ENCODE measurements around the gene SLC16A7.
"Not testable (repeated sequence)": the region's sequence is repeated elsewhere in the genome, so short reads cannot be mapped to it uniquely, and the experiment has no call there.

The SLC16A7 gene

GRCh38 chr12:59736359-59736758 lies 140.5 kb downstream of the SLC16A7 start:
- Histone ChIP-seq H3K36me3 (ENCODE audit: insufficient read depth, low read length) (no peaks in the 10 kb centered on the region), H3K4me1 (ENCODE audit: insufficient read depth, low read length) (no peaks in the 10 kb centered on the region), H3K9me3 (ENCODE audit: low read length) (no peaks in the 10 kb centered on the region), H3K27me3 (ENCODE audit: insufficient read depth, low read length) (no peaks in the 10 kb centered on the region), H2AFZ (ENCODE audit: low read depth, low read length) (no peak overlapping the region), H3K4me3 (ENCODE audit: low read length) (no peak overlapping the region)

- no peak overlapping the region for H2AFZ ChIP-seq (ENCODE audit: low read depth, low read length)
- no peaks in the 10 kb centered on the region for H3K4me1 ChIP-seq (ENCODE audit: insufficient read depth, low read length)
- H3K27me3 ChIP-seq (ENCODE audit: insufficient read depth, low read length), result no peaks in the 10 kb centered on the region
- H3K9me3 ChIP-seq (ENCODE audit: low read length), result no peaks in the 10 kb centered on the region
- H3K36me3 ChIP-seq (ENCODE audit: insufficient read depth, low read length), result no peaks in the 10 kb centered on the region
- no peak overlapping the region for H3K4me3 ChIP-seq (ENCODE audit: low read length)
Observed at GRCh38 chr12:59736786-59737185, 141.0 kb downstream of the SLC16A7 start.

GRCh38 chr12:59737725-59738463 lies 142.1 kb downstream of the SLC16A7 start:
- H3K4me3 ChIP-seq (ENCODE audit: low read length), result no peak overlapping the region

GRCh38 chr12:59742841-59743240 lies 147.0 kb downstream of the SLC16A7 start:
- H3K36me3 ChIP-seq (ENCODE audit: insufficient read depth, low read length), result no peaks in the 10 kb centered on the region
- H3K9me3 ChIP-seq (ENCODE audit: low read length), result no peaks in the 10 kb centered on the region
- no peak overlapping the region for H3K4me3 ChIP-seq (ENCODE audit: low read length)
- no peaks in the 10 kb centered on the region for H3K4me1 ChIP-seq (ENCODE audit: insufficient read depth, low read length)
- H2AFZ ChIP-seq (ENCODE audit: low read depth, low read length), result no peak overlapping the region
- no peaks in the 10 kb centered on the region for H3K27me3 ChIP-seq (ENCODE audit: insufficient read depth, low read length)

More at GRCh38 chr12:59737725-59738463, 142.1 kb downstream of the SLC16A7 start:
- Histone ChIP-seq H3K9me3 (ENCODE audit: low read length) (no peaks in the 10 kb centered on the region), H3K27me3 (ENCODE audit: insufficient read depth, low read length) (no peaks in the 10 kb centered on the region), H3K4me1 (ENCODE audit: insufficient read depth, low read length) (no peaks in the 10 kb centered on the region), H2AFZ (ENCODE audit: low read depth, low read length) (no peak overlapping the region), H3K36me3 (ENCODE audit: insufficient read depth, low read length) (no peaks in the 10 kb centered on the region)

GRCh38 chr12:59744564-59744963 lies 148.7 kb downstream of the SLC16A7 start:
- Histone ChIP-seq H2AFZ (ENCODE audit: low read depth, low read length) (no peak overlapping the region), H3K4me3 (ENCODE audit: low read length) (no peak overlapping the region), H3K4me1 (ENCODE audit: insufficient read depth, low read length) (no peaks in the 10 kb centered on the region), H3K27me3 (ENCODE audit: insufficient read depth, low read length) (no peaks in the 10 kb centered on the region), H3K36me3 (ENCODE audit: insufficient read depth, low read length) (no peaks in the 10 kb centered on the region), H3K9me3 (ENCODE audit: low read length) (no peaks in the 10 kb centered on the region)

GRCh38 chr12:59751091-59751490 lies 155.3 kb downstream of the SLC16A7 start:
- H3K9me3 ChIP-seq (ENCODE audit: low read length); H3K36me3 ChIP-seq (ENCODE audit: insufficient read depth, low read length); H3K4me3 ChIP-seq (ENCODE audit: low read length); H3K27me3 ChIP-seq (ENCODE audit: insufficient read depth, low read length); H2AFZ ChIP-seq (ENCODE audit: low read depth, low read length); H3K4me1 ChIP-seq (ENCODE audit: insufficient read depth, low read length): not testable (repeated sequence)

- no peaks in the 10 kb centered on the region for H3K27me3 ChIP-seq (ENCODE audit: insufficient read depth, low read length)
- no peaks in the 10 kb centered on the region for H3K4me1 ChIP-seq (ENCODE audit: insufficient read depth, low read length)
Observed at GRCh38 chr12:59761542-59761941, 165.7 kb downstream of the SLC16A7 start.

GRCh38 chr12:59763835-59764234 lies 168.0 kb downstream of the SLC16A7 start:
- Histone ChIP-seq H3K4me1 (ENCODE audit: insufficient read depth, low read length) (no peaks in the 10 kb centered on the region), H2AFZ (ENCODE audit: low read depth, low read length) (no peak overlapping the region), H3K27me3 (ENCODE audit: insufficient read depth, low read length) (no peaks in the 10 kb centered on the region), H3K36me3 (ENCODE audit: insufficient read depth, low read length) (no peaks in the 10 kb centered on the region), H3K9me3 (ENCODE audit: low read length) (no peaks in the 10 kb centered on the region), H3K4me3 (ENCODE audit: low read length) (no peak overlapping the region)

More at GRCh38 chr12:59761542-59761941, 165.7 kb downstream of the SLC16A7 start:
- Histone ChIP-seq H3K9me3 (ENCODE audit: low read length) (no peaks in the 10 kb centered on the region), H3K36me3 (ENCODE audit: insufficient read depth, low read length) (no peaks in the 10 kb centered on the region), H3K4me3 (ENCODE audit: low read length) (no peak overlapping the region), H2AFZ (ENCODE audit: low read depth, low read length) (no peak overlapping the region)

- Histone ChIP-seq H3K4me3 (ENCODE audit: low read length) (no peak overlapping the region), H3K4me1 (ENCODE audit: insufficient read depth, low read length) (no peaks in the 10 kb centered on the region), H2AFZ (ENCODE audit: low read depth, low read length) (no peak overlapping the region), H3K27me3 (ENCODE audit: insufficient read depth, low read length) (no peaks in the 10 kb centered on the region), H3K9me3 (ENCODE audit: low read length) (no peaks in the 10 kb centered on the region), H3K36me3 (ENCODE audit: insufficient read depth, low read length) (no peaks in the 10 kb centered on the region)
Observed at GRCh38 chr12:59768031-59768430, 172.2 kb downstream of the SLC16A7 start.

GRCh38 chr12:59780605-59781135 lies 184.8 kb downstream of the SLC16A7 start:
- H3K27me3 ChIP-seq (ENCODE audit: insufficient read depth, low read length), result no peaks in the 10 kb centered on the region
- no peaks in the 10 kb centered on the region for H3K36me3 ChIP-seq (ENCODE audit: insufficient read depth, low read length)
- H3K4me3 ChIP-seq (ENCODE audit: low read length), result no peak overlapping the region
- H2AFZ ChIP-seq (ENCODE audit: low read depth, low read length), result no peak overlapping the region
- no peaks in the 10 kb centered on the region for H3K4me1 ChIP-seq (ENCODE audit: insufficient read depth, low read length)
- H3K9me3 ChIP-seq (ENCODE audit: low read length), result no peaks in the 10 kb centered on the region

GRCh38 chr12:59787610-59788009 lies 191.8 kb downstream of the SLC16A7 start:
- Histone ChIP-seq H3K27me3 (ENCODE audit: insufficient read depth, low read length) (no peaks in the 10 kb centered on the region), H3K9me3 (ENCODE audit: low read length) (no peaks in the 10 kb centered on the region), H3K36me3 (ENCODE audit: insufficient read depth, low read length) (no peaks in the 10 kb centered on the region), H3K4me1 (ENCODE audit: insufficient read depth, low read length) (no peaks in the 10 kb centered on the region), H3K4me3 (ENCODE audit: low read length) (no peak overlapping the region), H2AFZ (ENCODE audit: low read depth, low read length) (no peak overlapping the region)

GRCh38 chr12:59792647-59793046 lies 196.8 kb downstream of the SLC16A7 start:
- Histone ChIP-seq H2AFZ (ENCODE audit: low read depth, low read length) (no peak overlapping the region), H3K4me1 (ENCODE audit: insufficient read depth, low read length) (no peaks in the 10 kb centered on the region), H3K36me3 (ENCODE audit: insufficient read depth, low read length) (no peaks in the 10 kb centered on the region), H3K27me3 (ENCODE audit: insufficient read depth, low read length) (no peaks in the 10 kb centered on the region), H3K9me3 (ENCODE audit: low read length) (no peaks in the 10 kb centered on the region), H3K4me3 (ENCODE audit: low read length) (no peak overlapping the region)

- H3K27me3 ChIP-seq (ENCODE audit: insufficient read depth, low read length), result no peaks in the 10 kb centered on the region
- no peak overlapping the region for H3K4me3 ChIP-seq (ENCODE audit: low read length)
- no peak overlapping the region for H2AFZ ChIP-seq (ENCODE audit: low read depth, low read length)
- no peaks in the 10 kb centered on the region for H3K4me1 ChIP-seq (ENCODE audit: insufficient read depth, low read length)
- H3K9me3 ChIP-seq (ENCODE audit: low read length), result no peaks in the 10 kb centered on the region
- H3K36me3 ChIP-seq (ENCODE audit: insufficient read depth, low read length), result no peaks in the 10 kb centered on the region
Observed at GRCh38 chr12:59803735-59804134, 207.9 kb downstream of the SLC16A7 start.
